Fibroblast of skin of back (primary cell): Measurements from ENCODE around the gene PC.

Experiments used
- DNase-seq: peaks from one replicate; pipeline ENCODE4 v3.0.0-alpha.2; 2013

The PC gene

GRCh38 chr11:66852466-66853241 is 105.5 kb downstream of the PC start:
- DNase-seq, result no peak

DNA sequence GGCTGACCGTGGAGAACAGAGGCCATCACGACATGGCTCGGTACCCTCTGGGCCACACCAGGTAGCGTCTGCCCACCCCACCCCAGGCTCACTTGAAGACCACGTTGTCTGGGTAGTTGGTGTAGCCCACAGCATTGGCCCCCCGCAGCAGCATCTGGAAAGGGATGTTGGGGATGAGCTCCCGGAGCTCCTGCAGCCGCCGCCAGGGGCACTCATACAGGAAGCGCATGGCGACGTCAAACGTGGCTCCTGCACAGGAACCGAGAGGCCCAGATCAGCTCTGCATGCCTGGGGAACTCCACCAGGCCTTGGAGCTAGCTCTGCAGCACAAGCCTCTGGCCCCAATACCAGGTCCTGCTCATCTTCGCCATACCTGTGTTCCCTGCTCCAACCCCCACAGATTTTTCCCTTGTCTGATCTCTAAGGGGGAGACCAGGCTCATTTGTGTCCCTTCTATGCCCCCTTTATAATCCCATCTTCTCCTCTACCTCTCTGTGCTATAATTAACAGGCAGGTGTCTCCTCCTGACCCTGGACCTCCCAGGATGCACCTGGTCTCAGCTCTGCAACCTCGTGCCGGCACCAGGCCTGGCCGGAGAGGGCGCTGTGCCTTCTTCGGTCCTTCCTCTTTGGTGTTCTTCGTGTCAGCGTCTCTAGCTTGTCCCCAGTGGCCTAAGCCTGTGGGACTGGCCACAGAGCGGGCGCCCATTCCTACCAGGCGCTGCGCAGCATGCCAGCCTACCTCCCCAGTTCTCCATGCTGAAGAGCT is 106.3 kb downstream of the PC start:
- DNase-seq, result peak; percentile 21

GRCh38 chr11:66851239-66851596 is 107.0 kb downstream of the PC start:
- no peak for DNase-seq

- no peak for DNase-seq
These were observed 107.5 kb downstream of the PC start for GRCh38 chr11:66850588-66851238.

- DNase-seq, result no peak
These were observed 108.0 kb downstream of the PC start for GRCh38 chr11:66850235-66850587.

- DNase-seq, result no peak
These were observed 108.5 kb downstream of the PC start for GRCh38 chr11:66849501-66850234.

- DNase-seq, result no peak
These were observed 109.3 kb downstream of the PC start for GRCh38 chr11:66848671-66849500.

GRCh38 chr11:66847461-66848232 is 110.5 kb downstream of the PC start:
- no peak for DNase-seq

DNA sequence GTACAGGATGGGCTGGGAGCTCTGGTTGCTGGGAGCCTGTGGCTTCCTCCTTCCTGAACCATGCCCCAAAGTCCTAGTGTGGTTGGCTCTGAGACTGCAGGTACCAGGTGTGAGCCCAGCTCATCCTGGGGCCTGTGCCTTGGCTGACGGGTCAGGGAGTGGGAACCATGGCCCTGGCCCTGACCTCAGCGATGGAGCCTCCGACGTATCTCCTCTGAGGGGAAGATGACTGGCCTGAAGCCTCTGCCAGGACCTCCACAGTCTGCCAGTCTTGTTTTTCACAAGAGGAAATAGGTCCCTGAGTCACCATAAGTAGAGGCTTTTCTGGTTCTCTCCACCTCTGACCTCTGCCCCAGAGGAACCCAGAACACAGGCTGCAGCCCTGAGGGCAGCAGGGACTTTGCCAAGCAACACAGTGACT is 111.5 kb downstream of the PC start:
- no peak for DNase-seq

GRCh38 chr11:66845876-66846212 is 112.3 kb downstream of the PC start:
- DNase-seq, result no peak

DNA sequence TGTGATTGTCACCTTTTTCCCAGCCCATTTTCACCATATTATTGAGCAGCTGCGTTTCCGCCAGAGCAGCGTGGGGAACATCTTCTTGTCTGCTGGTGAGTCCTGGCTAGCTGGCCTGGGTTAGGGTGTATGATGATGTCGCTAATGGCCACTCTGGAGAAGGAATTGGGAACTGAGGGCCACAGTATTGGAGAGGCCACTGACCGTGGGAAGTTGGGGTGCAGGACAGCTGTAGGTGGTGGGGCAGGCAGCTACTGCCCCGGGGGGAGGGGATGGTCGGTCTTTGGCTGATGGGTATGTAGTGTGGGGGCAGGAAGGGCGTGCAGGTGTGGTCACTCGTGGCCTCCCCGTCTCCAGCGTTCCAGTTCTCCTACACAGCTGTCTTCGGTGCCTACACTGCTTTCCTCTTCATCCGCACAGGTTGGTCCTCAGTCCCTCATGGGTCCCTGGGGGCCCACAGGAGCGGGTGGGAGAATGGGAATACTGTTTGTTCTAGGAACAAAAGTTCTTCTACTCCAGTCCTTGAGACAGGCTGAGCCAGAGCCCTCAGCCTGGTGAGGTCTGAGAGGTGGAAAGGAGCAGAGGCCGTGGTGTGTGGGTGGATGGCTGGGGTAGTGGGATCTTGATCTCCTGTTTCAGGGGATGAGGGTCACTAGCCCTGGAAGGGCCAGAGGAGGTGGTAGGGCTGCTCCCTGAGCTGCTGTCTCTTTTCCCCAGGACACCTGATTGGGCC is 112.9 kb downstream of the PC start:
- no peak for DNase-seq

DNA sequence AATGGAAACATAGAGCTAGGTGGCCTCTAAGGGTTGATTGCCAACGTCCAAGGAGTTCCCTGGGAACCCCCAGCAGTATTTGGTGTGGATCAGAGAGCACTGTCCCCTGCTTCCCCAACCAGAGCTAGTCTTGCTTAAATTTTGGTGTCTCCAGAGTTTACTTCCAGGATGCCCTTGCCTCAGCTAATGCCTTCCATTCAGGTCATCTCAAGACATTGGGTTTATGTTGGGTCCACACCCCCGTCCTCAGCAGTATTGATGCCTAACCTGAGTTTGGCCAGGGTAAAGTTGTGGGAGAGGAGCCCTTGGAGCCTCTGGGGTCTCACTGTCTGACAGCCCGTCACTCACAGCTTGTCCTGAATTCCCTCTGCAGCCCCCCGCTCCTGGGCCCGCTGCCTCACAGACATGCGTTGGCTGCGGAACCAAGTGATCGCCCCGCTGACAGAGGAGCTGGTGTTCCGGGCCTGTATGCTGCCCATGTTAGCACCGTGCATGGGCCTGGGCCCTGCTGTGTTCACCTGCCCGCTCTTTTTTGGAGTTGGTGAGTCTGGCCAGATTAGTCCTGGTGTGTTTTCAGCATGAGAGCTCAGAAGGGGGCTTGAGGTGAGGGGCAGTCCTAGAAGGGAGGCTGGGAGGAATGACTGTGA is 113.6 kb downstream of the PC start:
- no peak for DNase-seq

GRCh38 chr11:66843776-66844495 is 114.2 kb downstream of the PC start:
- no peak for DNase-seq

GRCh38 chr11:66842896-66843775 is 115.0 kb downstream of the PC start, which contains the start of gene RCE1:
TSS of gene RCE1 (plus strand) at chr11:66843441. CDS start at chr11:66843456, 15 bp downstream.
- DNase-seq, result peak; percentile 89

DNA sequence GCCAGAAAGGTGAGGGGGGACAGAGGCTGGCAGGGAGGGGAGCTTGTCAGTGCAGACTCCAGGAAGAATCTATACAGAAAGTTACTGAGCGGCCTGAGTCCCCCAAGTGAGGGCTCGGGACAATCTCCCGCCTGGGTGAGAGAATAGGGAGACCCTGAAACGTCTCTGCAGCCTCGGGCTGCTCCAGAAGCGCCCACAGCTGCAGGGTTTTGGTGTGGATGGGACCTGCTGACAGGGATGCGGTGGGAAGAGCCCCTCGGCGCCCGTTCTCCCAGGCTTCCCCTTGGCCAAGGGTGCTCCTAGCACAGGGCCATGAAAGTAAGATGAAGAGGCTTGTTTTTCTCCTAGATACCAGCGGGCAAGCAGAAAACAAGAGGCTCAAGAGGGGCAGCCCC is 115.7 kb downstream of the PC start:
- no peak for DNase-seq

DNA sequence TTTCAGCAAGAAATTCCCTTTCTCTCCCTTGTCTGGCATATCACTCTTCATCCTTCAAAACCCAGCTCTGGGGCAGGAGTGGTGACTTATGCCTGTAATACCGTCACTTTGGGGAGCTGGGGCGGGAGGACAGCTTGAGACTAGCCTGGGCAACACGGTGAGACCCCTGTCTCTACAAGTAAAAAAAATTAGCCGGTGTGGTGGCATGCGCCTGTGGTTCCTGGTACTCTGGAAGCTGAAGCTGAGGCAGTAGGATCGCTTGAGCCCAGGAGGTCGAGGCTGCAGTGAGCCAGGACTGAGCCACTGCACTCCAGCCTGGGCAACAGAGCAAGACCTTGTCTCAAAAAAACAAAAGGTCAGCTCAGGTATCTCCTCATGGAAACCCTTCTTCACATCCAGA is 116.3 kb downstream of the PC start:
- no peak for DNase-seq

- DNase-seq, result no peak
These were observed 117.7 kb downstream of the PC start for GRCh38 chr11:66840317-66841091.
